Psoas muscle (tissue), 8 donors: Measurements from ENCODE around the gene ARHGEF12. TPM values are rescaled to one million over a fixed set of nuclear protein-coding genes. Genes with fewer than 3 reads are reported as not detected.
A peak's percentile ranks its signal among the peaks of the same experiment; 100 is the strongest.

Experiments used
- ATAC-seq, 4 donors: fragments of 200-7000 bp; cut with Tn5 transposase; one replicate each; pipeline ENCODE4 v1.9.1; 2020; ENCODE audit warnings: moderate library complexity in 3 of 4, mild to moderate bottlenecking in 2 of 4
- DNase-seq, 2 donors: peaks; one replicate each; pipeline ENCODE4 v3.0.0-alpha.2; 2020
- H3K27ac ChIP-seq: fragments of 200-600 bp; one replicate; pipeline ENCODE4 v1.8.0; 2022
- H3K27me3 ChIP-seq, 3 donors: fragments of 200-600 bp in 1 of 3; one replicate each; pipeline versions ENCODE4 v1.6.1 to v1.8.0; 2013 to 2022; ENCODE audit warnings: low read length in 2 of 3, mild to moderate bottlenecking in 2 of 3, moderate library complexity in 1 of 3; ENCODE audit not compliant: insufficient read depth in 3 of 3
- H3K36me3 ChIP-seq, 2 donors: fragments of 200-600 bp in 1 of 2; one replicate each; pipeline versions ENCODE4 v1.6.1 to v1.8.0; 2013 to 2022; ENCODE audit warnings: low read depth in 1 of 2, mild to moderate bottlenecking in 1 of 2, moderate library complexity in 1 of 2; ENCODE audit not compliant: insufficient read depth in 1 of 2
- H3K4me1 ChIP-seq: fragments of 200-600 bp; one replicate; pipeline ENCODE4 v1.8.0; 2022
- H3K4me3 ChIP-seq: fragments of 200-600 bp; one replicate; pipeline ENCODE4 v1.8.0; 2022; ENCODE audit warnings: mild to moderate bottlenecking
- H3K9me3 ChIP-seq: fragments of 200-600 bp; one replicate; pipeline ENCODE4 v1.8.0; 2022
- CTCF ChIP-seq: fragments of 200-600 bp; IDR thresholded peaks from one replicate; pipeline ENCODE4 v1.8.0; 2022; ENCODE audit warnings: antibody characterized with exemption
- WGBS, 3 donors: extraction: QIAGEN DNeasy Blood & Tissue Kit; methylation state at CpG; one replicate each; pipeline versions ENCODE4 v1.1.6 to v1.1.7; 2013; 5-methylcytosine and 5-hydroxymethylcytosine counted together
- intact Hi-C, 2 donors: fragments of 100-400 bp; cut with DNase I; formaldehyde crosslinking; loops; one replicate each; pipeline versions ENCODE4 v1.11.0 to v1.14.2; 2022
- polyA plus RNA-seq, 3 donors: library from polyadenylated mRNA; stranded (reverse); fragments of 200-250 nt; gene quantifications; one replicate each; pipeline ENCODE4 v1.2.3, GENCODE V29; 2013
- total RNA-seq, 4 donors: library from RNA; stranded (reverse); fragmentation: NEBNext Ultra II Directional in 2 of 4; extraction: Animal tissue kit (Norgen Biotek cat#: 25700) in 2 of 4; gene quantifications; one replicate each; pipeline versions ENCODE4 v1.2.1 to v1.2.4, GENCODE V29; 2021 to 2023
- donor health status: healthy with polysubstance abuse.
- donor health status: DM: no; HTN: no; CAD: no; lungs with moderate emphysema.
- donor health status: Bipolar disorder and iron deficiency.
- donor health status: healthy.
- donor health status: DM: yes; HTN: yes; CAD: no.
- donor health status: DM: no; HTN: no; CAD: no.
- donor health status: DM: no; HTN: no; CAD: no.
- donor health status: DM: yes; HTN: yes; CAD: no.

The ARHGEF12 gene
- total and polyA plus RNA-seq, 7 donors = 14.8 to 102 (median 45.6) TPM

DNA sequence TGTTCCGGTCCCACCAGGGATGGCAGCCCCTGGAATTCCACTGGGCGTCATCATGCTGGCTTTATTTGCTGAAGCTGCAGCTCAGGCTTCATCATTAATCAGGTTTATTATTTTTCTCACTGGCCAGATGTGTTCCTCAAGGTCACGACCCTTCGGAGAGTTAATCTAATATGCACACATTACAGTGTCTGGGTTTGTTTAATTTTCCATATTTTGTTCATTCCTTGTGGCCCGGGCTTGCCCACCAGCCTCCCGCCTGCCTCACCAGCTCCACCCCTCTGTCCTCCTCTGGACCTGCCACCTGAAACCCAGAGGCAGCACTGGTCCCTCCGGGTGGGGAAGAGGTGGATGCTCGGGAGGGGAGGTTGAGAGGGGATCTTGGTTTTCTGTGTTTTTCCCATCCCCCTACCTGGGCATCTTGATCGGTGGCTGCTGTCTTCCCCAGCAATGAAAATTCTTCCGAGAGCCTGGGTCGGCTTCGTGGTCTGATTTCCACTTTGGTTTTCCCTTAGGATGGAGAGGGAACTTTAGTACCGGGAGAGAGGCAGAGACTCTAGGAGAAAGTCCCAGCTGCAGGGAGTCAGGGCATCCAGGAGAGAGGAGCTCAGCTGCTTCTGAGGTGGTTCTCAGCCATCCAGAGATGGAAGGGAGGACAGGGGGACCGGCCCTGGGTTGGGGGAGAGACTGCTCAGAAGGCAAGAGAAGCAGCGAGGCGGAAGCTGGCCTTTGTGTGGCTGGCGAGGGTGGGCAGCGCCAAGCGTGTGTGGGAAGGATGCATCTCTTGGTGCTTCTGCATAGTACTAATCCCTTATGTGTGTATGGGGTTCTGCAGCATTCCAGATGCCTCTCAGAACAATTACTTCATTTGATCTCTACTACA is 177.5 kb downstream of the ARHGEF12 start:
- intact Hi-C loops = loop anchor here (5.0 to 10.0 kb wide), 4 partner anchors 439 to 1081 kb away; no protein-coding TSS in a partner anchor
- TF ChIP-seq CTCF = no peak
- H3K36me3 ChIP-seq = no peaks in the 10 kb centered on the region
- WGBS, 3 donors = 67 to 74% (median 71%) methylated on average over 19 of the region's 19 CpGs
- ATAC-seq (no peak), DNase-seq (peak in 1 of 2 donors; percentile 33)
- H3K4me1 ChIP-seq = no peaks in the 10 kb centered on the region
- no peak overlapping the region for H3K4me3 ChIP-seq
- H3K9me3 ChIP-seq = no peaks in the 10 kb centered on the region
- peaks cover 0 to 53% (median 7%) of the 10 kb centered on the region in 3 donors for H3K27me3 ChIP-seq
- H3K27ac ChIP-seq = no peak overlapping the region

- H3K27me3 ChIP-seq = peaks cover 0 to 54% (median 9%) of the 10 kb centered on the region in 3 donors
- H3K27ac ChIP-seq = no peak overlapping the region
- DNase-seq (peak in 1 of 2 donors; percentile 40), ATAC-seq (no peak)
- intact Hi-C loops = loop anchor here (5.0 to 10.0 kb wide), 4 partner anchors 438 to 1080 kb away; no protein-coding TSS in a partner anchor
- no peak overlapping the region for H3K4me3 ChIP-seq
- no peaks in the 10 kb centered on the region for H3K4me1 ChIP-seq
- no peaks in the 10 kb centered on the region for H3K36me3 ChIP-seq
- WGBS, 3 donors = 89 to 90% (median 90%) methylated on average over 14 of the region's 14 CpGs
- no peaks in the 10 kb centered on the region for H3K9me3 ChIP-seq
- TF ChIP-seq CTCF = no peak
Measured at GRCh38 chr11:120514541-120515121, 178.4 kb downstream of the ARHGEF12 start.

- TF ChIP-seq CTCF = no peak
- H3K27me3 ChIP-seq = peaks cover 0 to 50% (median 9%) of the 10 kb centered on the region in 3 donors
- ATAC-seq = no peak
- no peaks in the 10 kb centered on the region for H3K4me1 ChIP-seq
- peak in 1 of 2 donors; percentile 10 for DNase-seq
- H3K4me3 ChIP-seq = no peak overlapping the region
- no peaks in the 10 kb centered on the region for H3K36me3 ChIP-seq
- 81 to 87% (median 82%) methylated on average over 7 of the region's 7 CpGs for WGBS, 3 donors
- intact Hi-C loops = loop anchor here in 1 of 2 donors (10.0 kb wide), 1 partner anchor 1080 kb away; no protein-coding TSS in a partner anchor
- no peaks in the 10 kb centered on the region for H3K9me3 ChIP-seq
- H3K27ac ChIP-seq = no peak overlapping the region
Measured at GRCh38 chr11:120515186-120515723, 179.0 kb downstream of the ARHGEF12 start.

DNA sequence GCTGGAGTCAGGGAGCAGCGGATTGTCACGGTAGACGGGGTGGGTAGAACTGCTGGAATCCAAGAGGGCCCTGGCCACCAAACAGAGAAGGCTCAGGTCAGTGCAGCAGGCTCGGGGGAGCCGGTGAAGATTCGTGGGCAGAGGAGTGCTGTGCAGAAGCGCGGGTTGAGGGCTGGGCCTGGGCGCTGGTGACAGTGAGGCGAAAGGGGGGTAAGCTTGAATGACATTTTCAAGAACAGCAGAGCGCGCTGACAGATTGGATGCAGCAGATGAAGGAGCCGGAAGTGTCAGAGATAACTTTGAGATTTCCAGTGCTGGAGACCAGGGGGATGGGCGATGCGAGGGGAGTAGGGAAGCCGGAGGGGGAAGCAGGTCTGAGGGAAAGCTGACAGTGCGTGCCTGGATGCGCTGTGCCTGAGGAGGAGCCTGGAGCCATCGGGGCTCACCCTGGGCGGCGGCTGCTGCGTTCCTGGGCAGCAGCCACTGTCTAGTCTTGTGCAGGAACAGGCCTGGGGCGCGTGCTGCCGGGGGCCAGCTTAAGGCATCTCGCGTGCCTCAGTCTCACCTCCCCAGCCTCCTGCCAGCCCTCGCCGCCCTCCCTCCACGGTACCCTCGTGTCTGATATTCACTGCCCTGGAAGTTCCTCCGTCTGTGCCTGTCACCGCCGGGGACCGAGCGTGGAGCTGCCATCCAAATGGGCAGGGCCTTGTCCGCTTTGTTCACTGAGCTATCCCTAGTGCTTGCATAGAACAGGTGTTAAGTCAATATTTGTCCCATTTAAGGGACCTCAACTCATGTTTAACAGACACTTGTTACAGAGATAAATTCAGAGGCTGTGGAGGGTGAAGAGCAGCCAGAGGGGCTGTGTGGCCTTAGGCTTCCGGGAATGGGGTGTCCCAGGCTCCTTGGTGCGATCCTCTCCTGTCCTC is 180.5 kb downstream of the ARHGEF12 start:
- H3K27me3 ChIP-seq = peaks cover 0 to 46% (median 9%) of the 10 kb centered on the region in 3 donors
- 46 to 56% (median 47%) methylated on average over 39 of the region's 39 CpGs for whole genome bisulfite sequencing, 3 donors
- no peak for ATAC-seq

More for the DNA sequence above, 180.5 kb downstream of the ARHGEF12 start:
- H3K27ac ChIP-seq = no peak overlapping the region
- intact Hi-C loops = loop anchor here in 1 of 2 donors (10.0 kb wide), 1 partner anchor 1078 kb away; no protein-coding TSS in a partner anchor
- H3K36me3 ChIP-seq = no peaks in the 10 kb centered on the region
- no peak for TF ChIP-seq CTCF
- no peaks in the 10 kb centered on the region for H3K4me1 ChIP-seq
- H3K4me3 ChIP-seq = no peak overlapping the region
- peak in 1 of 2 donors; percentile 45 for DNase-seq
- H3K9me3 ChIP-seq = no peaks in the 10 kb centered on the region
